OCI-LY7 (cell line): Measurements from ENCODE around the gene PFAS.

Experiments
- EZH2phosphoT487 ChIP-seq: fragments of 200-600 bp; sonication (generic); IDR thresholded peaks from 2 replicates; pipeline ENCODE4 v1.6.1; 2018; ENCODE audit warnings: low read depth, borderline replicate concordance, mild to moderate bottlenecking, mixed run types, antibody characterized with exemption, low read length, moderate library complexity, mixed read lengths
- TF ChIP-seq, protein P1 (sequence below): fragments of 200-600 bp; sonication (generic); conservative IDR thresholded peaks from 2 replicates; pipeline ENCODE4 v1.5.1; 2014; ENCODE audit warnings: mild to moderate bottlenecking, antibody characterized with exemption, low read length, moderate library complexity, mixed read lengths

DNA sequence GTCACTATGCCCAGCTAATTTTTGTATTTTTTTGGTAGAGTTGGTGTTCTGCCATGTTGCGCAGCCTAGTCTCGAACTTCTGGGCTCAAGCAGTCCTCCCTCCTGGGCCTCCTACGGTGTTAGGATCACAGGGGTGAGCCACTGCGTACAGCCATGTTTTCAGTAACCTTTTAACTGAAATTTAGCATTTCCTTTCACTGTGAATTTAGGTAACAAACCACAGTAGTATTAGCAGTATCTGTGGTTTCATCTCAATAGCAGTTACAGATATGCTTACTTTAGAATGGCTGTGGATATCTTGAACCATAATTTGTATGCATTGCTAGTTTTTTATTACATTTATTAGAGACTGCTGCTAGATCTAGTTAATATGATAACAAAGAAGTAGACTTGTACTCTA is 35.0 kb downstream of the PFAS start:
- TF ChIP-seq, protein P1, sequence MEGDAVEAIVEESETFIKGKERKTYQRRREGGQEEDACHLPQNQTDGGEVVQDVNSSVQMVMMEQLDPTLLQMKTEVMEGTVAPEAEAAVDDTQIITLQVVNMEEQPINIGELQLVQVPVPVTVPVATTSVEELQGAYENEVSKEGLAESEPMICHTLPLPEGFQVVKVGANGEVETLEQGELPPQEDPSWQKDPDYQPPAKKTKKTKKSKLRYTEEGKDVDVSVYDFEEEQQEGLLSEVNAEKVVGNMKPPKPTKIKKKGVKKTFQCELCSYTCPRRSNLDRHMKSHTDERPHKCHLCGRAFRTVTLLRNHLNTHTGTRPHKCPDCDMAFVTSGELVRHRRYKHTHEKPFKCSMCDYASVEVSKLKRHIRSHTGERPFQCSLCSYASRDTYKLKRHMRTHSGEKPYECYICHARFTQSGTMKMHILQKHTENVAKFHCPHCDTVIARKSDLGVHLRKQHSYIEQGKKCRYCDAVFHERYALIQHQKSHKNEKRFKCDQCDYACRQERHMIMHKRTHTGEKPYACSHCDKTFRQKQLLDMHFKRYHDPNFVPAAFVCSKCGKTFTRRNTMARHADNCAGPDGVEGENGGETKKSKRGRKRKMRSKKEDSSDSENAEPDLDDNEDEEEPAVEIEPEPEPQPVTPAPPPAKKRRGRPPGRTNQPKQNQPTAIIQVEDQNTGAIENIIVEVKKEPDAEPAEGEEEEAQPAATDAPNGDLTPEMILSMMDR: no peak
- TF ChIP-seq EZH2phosphoT487: no peak
